CD14-positive monocyte (primary cell): Measurements from ENCODE around the gene VPS35. TPM values are rescaled to one million over a fixed set of nuclear protein-coding genes. Genes with fewer than 3 reads are reported as not detected.

Experiments
- DNase-seq, 3 donors: peaks; one replicate each; pipeline ENCODE4 v3.0.0-alpha.2; 2011 to 2022
- H2AFZ ChIP-seq: 2 replicates; pipeline ENCODE4 v1.6.0; 2012; ENCODE audit warnings: mild to moderate bottlenecking, low read depth, low read length, inconsistent platforms; ENCODE audit not compliant: insufficient read depth, poor library complexity, severe bottlenecking
- H3K27ac ChIP-seq, 2 donors: 1 replicate in 1 of 2; 2 replicates in 1 of 2; pipeline ENCODE4 v1.5.1; 2012 to 2013; ENCODE audit warnings: low read length in 2 of 2, control low read depth in 1 of 2, inconsistent platforms in 1 of 2, low read depth in 1 of 2, mild to moderate bottlenecking in 1 of 2
- H3K27me3 ChIP-seq, 2 donors: one replicate each; pipeline versions ENCODE4 v1.6.0 to v1.6.1; 2011 to 2013; ENCODE audit warnings: low read length in 2 of 2; ENCODE audit not compliant: control insufficient read depth in 2 of 2, insufficient read depth in 2 of 2
- H3K36me3 ChIP-seq, 2 donors: replicated peaks in 1 of 2; 1 replicate in 1 of 2; 2 replicates in 1 of 2; pipeline versions ENCODE4 v1.5.1 to v1.6.1; 2012 to 2013; ENCODE audit warnings: low read length in 2 of 2, control low read depth in 1 of 2, inconsistent platforms in 1 of 2, mild to moderate bottlenecking in 1 of 2; ENCODE audit not compliant: insufficient read depth in 2 of 2, control insufficient read depth in 1 of 2
- H3K4me1 ChIP-seq, 2 donors: 1 replicate in 1 of 2; 2 replicates in 1 of 2; pipeline versions ENCODE4 v1.5.1 to v1.6.1; 2012 to 2013; ENCODE audit warnings: low read length in 2 of 2, control low read depth in 1 of 2, inconsistent platforms in 1 of 2, mild to moderate bottlenecking in 1 of 2, moderate library complexity in 1 of 2; ENCODE audit not compliant: insufficient read depth in 2 of 2, control insufficient read depth in 1 of 2
- H3K4me2 ChIP-seq: replicated peaks from 2 replicates; pipeline ENCODE3; 2012; ENCODE audit warnings: low read length, moderate library complexity, mild to moderate bottlenecking; ENCODE audit not compliant: poor library complexity, severe bottlenecking; ENCODE audit errors: extremely low read depth
- H3K4me3 ChIP-seq, 3 experiments: fragments of 200-600 bp in 1 of 3; sonication (generic) in 1 of 3; replicated peaks in 1 of 3; 1 replicate in 2 of 3; 2 replicates in 1 of 3; pipeline ENCODE4 v1.5.1; 2011 to 2013; ENCODE audit warnings: low read length in 3 of 3, mild to moderate bottlenecking in 3 of 3, control low read depth in 2 of 3, low read depth in 2 of 3, inconsistent platforms in 1 of 3, moderate library complexity in 1 of 3
- H3K79me2 ChIP-seq: 2 replicates; pipeline ENCODE4 v1.6.0; 2012; ENCODE audit warnings: mild to moderate bottlenecking, control low read depth, inconsistent platforms, low read length, moderate library complexity; ENCODE audit not compliant: insufficient read depth
- H3K9ac ChIP-seq: 2 replicates; pipeline ENCODE4 v1.6.0; 2017; ENCODE audit warnings: low read length, mild to moderate bottlenecking; ENCODE audit not compliant: insufficient read depth, poor library complexity, severe bottlenecking
- H3K9me3 ChIP-seq, 2 donors: replicated peaks in 1 of 2; 1 replicate in 1 of 2; 2 replicates in 1 of 2; pipeline versions ENCODE4 v1.5.1 to v1.6.1; 2012 to 2013; ENCODE audit warnings: low read length in 2 of 2, control low read depth in 1 of 2; ENCODE audit not compliant: control insufficient read depth in 1 of 2, insufficient read depth in 1 of 2
- H4K20me1 ChIP-seq: 2 replicates; pipeline ENCODE4 v1.6.0; 2012; ENCODE audit warnings: mild to moderate bottlenecking, low read length, control low read depth, moderate library complexity; ENCODE audit not compliant: insufficient read depth
- H3K27ac Mint-ChIP-seq, 7 donors: one replicate each; pipeline ENCODE4 v1.8.0; 2020; ENCODE audit warnings: mild to moderate bottlenecking in 7 of 7, mixed read lengths in 7 of 7, moderate library complexity in 6 of 7, inconsistent platforms in 2 of 7
- H3K27me3 Mint-ChIP-seq, 3 donors: one replicate each; pipeline ENCODE4 v1.8.0; 2021 to 2022; ENCODE audit warnings: low read depth in 3 of 3, mild to moderate bottlenecking in 3 of 3, mixed read lengths in 3 of 3, moderate library complexity in 3 of 3, inconsistent platforms in 1 of 3
- H3K36me3 Mint-ChIP-seq, 2 donors: one replicate each; pipeline ENCODE4 v1.8.0; 2020; ENCODE audit warnings: mixed read lengths in 2 of 2, inconsistent platforms in 1 of 2, mild to moderate bottlenecking in 1 of 2
- H3K4me1 Mint-ChIP-seq: one replicate; pipeline ENCODE4 v1.8.0; 2020; ENCODE audit warnings: mild to moderate bottlenecking, mixed read lengths
- H3K4me3 Mint-ChIP-seq, 2 donors: one replicate each; pipeline ENCODE4 v1.8.0; 2020; ENCODE audit warnings: mild to moderate bottlenecking in 2 of 2, mixed read lengths in 2 of 2, moderate library complexity in 1 of 2
- H3K9me3 Mint-ChIP-seq, 7 donors: one replicate each; pipeline ENCODE4 v1.8.0; 2020 to 2022; ENCODE audit warnings: mixed read lengths in 7 of 7, mild to moderate bottlenecking in 6 of 7, moderate library complexity in 6 of 7, inconsistent platforms in 2 of 7
- CTCF ChIP-seq: fragments of 200-600 bp; IDR thresholded peaks from one replicate; pipeline ENCODE4 v1.8.0; 2022; ENCODE audit warnings: antibody characterized with exemption, mild to moderate bottlenecking
- WGBS: methylation state at CpG from one replicate; pipeline ENCODE4 v1.1.5; 2013; ENCODE audit warnings: missing lambda C conversion rate; ENCODE audit not compliant: insufficient coverage; 5-methylcytosine and 5-hydroxymethylcytosine counted together
- intact Hi-C, 2 donors: fragments of 100-400 bp; cut with micrococcal nuclease; formaldehyde crosslinking; loops; one replicate each; pipeline versions ENCODE4 v1.15.0 to v1.15.1; 2023
- polyA plus RNA-seq, 3 donors: library from polyadenylated mRNA; depleted of rRNA in 1 of 3; unstranded in 2 of 3; stranded (reverse) in 1 of 3; fragments of 300-500 nt in 2 of 3; fragments of >200 nt in 1 of 3; fragmentation: Illumina TruSeq in 2 of 3; gene quantifications; 1 replicate in 2 of 3; 2 replicates in 1 of 3; pipeline ENCODE4 v1.2.3, GENCODE V29; 2012 to 2021

The VPS35 gene
- polyA plus RNA-seq, 3 donors: 14.6 to 130 (median 113) TPM

- no peak for DNase-seq
- H3K9ac ChIP-seq: no peak overlapping the region
- H3K4me2 ChIP-seq: no peak overlapping the region
- no peak overlapping the region for H2AFZ ChIP-seq
- H3K4me3 ChIP-seq: no peak overlapping the region
- no peak for TF ChIP-seq CTCF
- H3K9me3 ChIP-seq: peaks cover 0 to 2% of the 10 kb centered on the region in 2 donors
- H3K79me2 ChIP-seq: no peaks in the 10 kb centered on the region
- no peaks in the 10 kb centered on the region for H3K36me3 ChIP-seq
- no peak overlapping the region for H3K4me3 Mint-ChIP-seq
- H3K27me3 ChIP-seq: no peaks in the 10 kb centered on the region
- peaks cover 0 to 2% of the 10 kb centered on the region in 2 donors for H3K36me3 Mint-ChIP-seq
- no peaks in the 10 kb centered on the region for H3K4me1 ChIP-seq
- H3K4me1 Mint-ChIP-seq: no peaks in the 10 kb centered on the region
- peaks cover 0 to 1% (median 0%) of the 10 kb centered on the region in 3 donors for H3K27me3 Mint-ChIP-seq
- WGBS: 97% methylated on average over 6 of the region's 7 CpGs
- intact Hi-C loops: no loop called here
- H3K27ac Mint-ChIP-seq: no peak overlapping the region
- peaks cover 0 to 12% (median 4%) of the 10 kb centered on the region in 7 donors for H3K9me3 Mint-ChIP-seq
- H4K20me1 ChIP-seq: no peaks in the 10 kb centered on the region
- no peak overlapping the region for H3K27ac ChIP-seq
These were observed 40.5 kb upstream of the VPS35 start for GRCh38 chr16:46729326-46729995.

- Histone ChIP-seq H3K4me2 (no peak overlapping the region), H3K4me3 (no peak overlapping the region), H2AFZ (no peak overlapping the region), H3K4me1 (no peaks in the 10 kb centered on the region), H4K20me1 (no peaks in the 10 kb centered on the region), H3K27ac (no peak overlapping the region), H3K27me3 (no peaks in the 10 kb centered on the region), H3K36me3 (no peaks in the 10 kb centered on the region), H3K9me3 (peaks cover 0 to 2% of the 10 kb centered on the region in 2 donors), H3K79me2 (no peaks in the 10 kb centered on the region), H3K9ac (no peak overlapping the region)
- TF ChIP-seq CTCF: no peak
- Mint-ChIP-seq H3K27me3 (peaks cover 0 to 1% (median 0%) of the 10 kb centered on the region in 3 donors), H3K4me1 (no peaks in the 10 kb centered on the region), H3K4me3 (no peak overlapping the region), H3K36me3 (peaks cover 0 to 2% of the 10 kb centered on the region in 2 donors), H3K27ac (no peak overlapping the region), H3K9me3 (peaks cover 0 to 12% (median 4%) of the 10 kb centered on the region in 7 donors)
- WGBS: 99% methylated on average over 10 of the region's 14 CpGs
- no peak for DNase-seq
- intact Hi-C loops: no loop called here
These were observed 39.8 kb upstream of the VPS35 start for GRCh38 chr16:46728806-46729205.
